Activated CD8-positive, alpha-beta memory T cell treated with anti-CD3 and anti-CD28 coated beads, Interleukin-2, amount 50 U/mL, for 4 hours (primary cell): ENCODE data around the gene BANP.
"Not testable (repeated sequence)": the region's sequence is repeated elsewhere in the genome, so short reads cannot be mapped to it uniquely, and the experiment has no call there.

Source experiments
- DNase-seq: peaks from one replicate; pipeline ENCODE4 v3.0.0-alpha.2; 2020

The BANP gene

DNA sequence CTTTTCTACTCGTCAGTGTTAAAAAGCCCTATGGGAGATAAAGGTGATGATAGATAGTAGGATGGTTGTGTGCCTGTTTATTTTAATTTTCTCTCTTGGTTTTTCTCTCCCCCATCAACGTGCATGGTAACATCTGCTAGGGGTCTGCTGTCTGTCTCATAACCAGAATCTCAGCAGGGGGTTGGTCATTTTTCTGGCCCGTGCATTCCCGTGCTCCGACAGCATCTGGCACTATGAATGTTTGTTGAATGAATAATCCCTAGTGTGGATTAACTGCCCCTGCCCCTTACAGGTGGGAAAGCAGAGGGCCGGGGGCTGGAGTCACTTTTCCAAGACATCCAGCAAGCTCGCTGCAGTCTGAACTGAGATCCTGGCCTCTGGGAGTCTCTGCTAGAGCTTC lies 21.2 kb upstream of the BANP start:
- no peak for DNase-seq

DNA sequence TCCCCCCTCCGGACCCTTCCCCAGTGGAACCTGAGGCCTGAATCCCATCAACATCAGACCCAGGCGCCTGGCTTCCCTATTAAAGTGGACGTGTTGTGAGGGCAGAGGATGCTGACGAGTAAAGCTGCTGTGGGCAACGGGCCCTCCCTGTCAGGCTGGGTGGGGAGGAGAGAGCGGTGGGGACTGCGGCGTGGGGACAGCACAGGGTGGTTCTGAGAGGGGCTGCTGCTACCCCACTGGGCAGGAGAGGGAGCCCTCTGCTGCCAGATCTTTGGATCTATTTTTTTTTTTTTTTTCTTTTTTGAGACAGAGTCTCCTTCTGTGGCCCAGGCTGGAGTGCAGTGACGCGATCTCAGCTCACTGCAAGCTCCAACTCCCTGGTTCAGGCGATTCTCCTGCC lies 20.8 kb upstream of the BANP start:
- no peak for DNase-seq

DNA sequence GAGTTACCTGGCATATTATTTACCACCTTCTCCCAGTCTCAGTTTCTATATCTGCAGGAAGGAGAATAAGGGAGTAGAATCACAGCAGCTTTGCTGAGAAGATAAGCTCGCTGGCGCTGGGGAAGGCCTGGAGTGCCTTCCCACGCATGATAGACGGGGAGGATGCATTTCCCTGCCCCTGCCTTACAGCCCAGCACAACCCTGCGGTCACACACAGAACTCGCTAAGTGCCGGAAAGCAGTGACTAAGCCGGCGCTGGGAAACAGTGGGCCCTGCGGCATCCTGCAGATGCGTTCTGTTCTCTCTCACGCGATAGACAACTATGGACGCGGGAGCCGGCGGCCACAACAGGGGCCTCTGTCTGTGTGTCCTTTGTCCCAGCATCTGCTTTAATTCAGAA lies 19.7 kb upstream of the BANP start:
- DNase-seq: no peak

DNA sequence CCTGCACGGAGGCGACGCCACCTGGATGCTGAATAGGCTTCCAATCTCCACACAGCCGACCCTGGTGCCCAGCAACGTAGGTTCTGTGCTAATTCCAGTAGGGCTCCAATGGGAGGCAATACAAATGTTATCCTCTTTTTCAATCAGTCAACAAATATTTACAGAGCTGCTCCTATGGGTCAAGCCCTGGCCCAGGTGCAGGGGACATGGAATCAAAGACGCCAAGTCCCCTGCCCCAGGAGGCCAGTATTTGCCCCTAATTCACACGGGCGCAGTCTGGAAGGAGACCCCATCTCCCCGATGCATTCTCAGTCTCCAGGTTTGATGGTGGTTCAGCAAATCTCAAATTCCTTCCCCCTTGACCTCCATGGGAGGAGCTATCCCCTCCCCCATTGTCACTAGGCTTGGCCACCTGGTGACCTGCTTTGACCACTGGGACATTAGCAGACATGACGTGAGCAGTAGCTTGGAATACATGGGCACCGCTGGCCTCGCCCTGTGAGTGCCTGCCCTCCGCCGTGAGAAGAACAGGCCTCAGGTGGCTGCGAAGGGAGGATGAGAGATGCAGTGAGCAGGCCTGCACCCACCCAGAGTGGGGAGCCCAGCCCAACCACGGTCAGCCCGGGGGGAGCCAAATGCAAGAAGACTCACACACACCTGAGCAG lies 18.6 kb upstream of the BANP start:
- DNase-seq: not testable (repeated sequence)

DNA sequence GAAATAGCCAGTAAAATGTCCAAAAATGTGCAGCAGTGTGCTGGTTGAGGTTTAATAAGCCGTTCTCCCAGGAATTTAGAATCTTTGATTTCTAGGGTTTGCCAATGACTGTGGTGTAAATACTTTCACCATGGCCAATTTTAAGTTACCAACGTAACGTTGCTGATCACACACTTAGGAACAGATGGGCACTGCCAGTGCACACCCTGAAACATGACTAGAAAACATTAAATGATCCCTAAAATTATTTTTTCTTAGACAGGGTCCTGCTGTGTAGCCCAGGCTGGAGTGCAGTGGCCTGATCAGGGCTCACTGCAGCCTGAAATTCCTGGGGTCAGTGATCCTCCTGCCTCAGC lies 18.1 kb upstream of the BANP start:
- no peak for DNase-seq

DNA sequence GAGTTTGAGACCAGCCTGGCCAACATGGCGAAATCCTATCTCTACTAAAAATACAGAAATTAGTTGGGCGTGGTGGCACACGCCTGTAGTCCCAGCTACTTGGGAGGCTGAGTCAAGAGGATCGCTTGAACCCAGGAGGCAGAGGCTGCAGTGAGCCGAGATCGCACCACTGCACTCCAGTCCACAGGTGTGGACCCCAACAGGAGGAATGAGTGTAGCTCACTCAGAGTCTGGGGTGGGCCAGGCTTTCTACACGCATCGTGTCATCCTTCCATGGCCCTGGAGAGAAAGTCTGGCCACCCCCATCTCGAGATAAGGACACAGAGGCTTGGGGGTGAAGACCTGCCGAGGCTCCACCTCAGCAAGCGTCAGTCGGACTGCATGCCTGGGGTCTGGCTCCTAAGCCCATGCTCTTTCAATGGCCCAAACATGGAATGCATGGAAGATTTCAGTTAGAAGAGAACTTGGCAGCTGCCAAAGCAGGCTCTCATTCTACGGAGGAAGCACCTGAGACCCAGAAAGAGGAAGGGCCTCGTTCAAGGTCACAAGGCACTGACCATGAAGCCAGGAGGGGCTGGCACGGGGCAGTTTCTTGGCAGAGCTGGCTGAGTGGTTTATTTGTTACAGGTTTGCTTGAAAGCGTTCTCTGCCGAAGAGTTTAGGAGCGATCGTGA lies 16.3 kb upstream of the BANP start:
- not testable (repeated sequence) for DNase-seq

DNA sequence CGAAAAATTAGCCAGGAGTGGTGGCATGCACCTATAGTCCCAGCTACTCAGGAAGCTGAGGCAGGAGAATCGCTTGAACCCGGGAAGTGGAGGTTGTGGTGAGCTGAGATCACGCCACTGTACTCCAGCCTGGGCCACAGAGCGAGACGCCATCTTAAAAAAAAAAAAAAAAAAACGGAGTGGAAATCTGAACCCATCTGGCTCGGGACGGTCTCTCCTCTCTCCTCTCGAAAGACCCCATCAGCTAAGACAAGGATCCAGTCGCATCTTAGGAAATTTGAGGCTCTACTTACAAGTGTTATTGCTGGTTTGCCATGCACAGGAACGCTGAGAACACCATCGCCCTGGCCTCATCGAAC lies 15.2 kb upstream of the BANP start:
- DNase-seq: not testable (repeated sequence)

DNA sequence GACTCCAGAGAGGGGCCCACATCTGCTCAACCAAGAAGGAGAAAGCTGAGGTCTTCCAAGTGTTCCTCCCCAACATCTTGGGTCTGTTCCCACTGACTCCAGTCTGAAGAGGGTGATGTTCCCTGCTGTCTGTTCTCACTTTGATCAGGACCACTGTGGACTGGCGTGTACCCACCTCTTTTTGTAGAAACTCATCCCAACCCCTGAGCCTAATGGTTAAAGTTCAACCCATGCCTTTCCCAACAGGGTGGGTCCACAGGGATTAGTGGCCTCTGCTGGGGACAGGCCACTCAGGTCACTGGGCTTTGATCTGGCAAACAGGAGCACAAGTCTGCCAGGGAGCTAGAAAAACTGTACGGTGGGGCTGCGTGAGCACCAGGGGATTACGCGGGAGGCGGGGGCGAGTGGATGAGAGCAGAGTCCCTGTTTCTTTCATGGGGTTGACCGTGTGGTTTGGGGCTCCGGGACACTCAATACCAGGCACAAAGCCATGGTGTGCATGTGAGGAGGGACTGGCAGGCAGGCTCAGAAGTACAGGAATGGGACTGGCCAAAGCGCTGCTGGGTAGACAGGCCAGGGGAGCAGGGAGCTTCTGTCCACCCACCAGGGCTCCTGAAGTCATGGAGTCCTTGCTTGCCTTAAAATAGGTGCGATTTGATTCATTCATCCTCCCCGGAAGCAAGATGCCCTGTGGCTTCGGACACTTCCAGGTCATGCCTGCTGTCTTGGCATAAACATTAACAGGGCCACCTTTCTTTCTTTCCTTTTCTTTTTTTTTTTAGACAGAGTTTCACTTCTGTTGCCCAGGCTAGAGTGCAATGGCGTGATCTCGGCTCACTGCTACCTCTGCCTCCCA lies 14.6 kb upstream of the BANP start, which contains the start of gene CA5A:
CA5A (minus strand) TSS at position 155 of the 856 bp plus-strand sequence; CDS start at position 76, 79 bp downstream.
- no peak for DNase-seq

DNA sequence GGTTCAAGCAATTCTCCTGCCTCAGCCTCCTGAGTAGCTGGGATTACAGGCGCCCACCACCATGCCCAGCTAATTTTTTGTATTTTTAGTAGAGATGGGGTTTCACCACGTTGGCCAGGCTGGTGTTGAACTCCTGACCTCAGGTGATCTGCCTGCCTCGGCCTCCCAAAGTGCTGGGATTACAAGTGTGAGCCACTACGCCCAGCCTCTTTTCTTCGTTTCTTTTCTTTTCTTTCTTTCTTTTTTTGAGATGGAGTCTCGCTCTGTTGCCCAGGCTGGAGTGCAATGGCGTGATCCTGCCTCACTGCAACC lies 14.0 kb upstream of the BANP start:
- DNase-seq: not testable (repeated sequence)

DNA sequence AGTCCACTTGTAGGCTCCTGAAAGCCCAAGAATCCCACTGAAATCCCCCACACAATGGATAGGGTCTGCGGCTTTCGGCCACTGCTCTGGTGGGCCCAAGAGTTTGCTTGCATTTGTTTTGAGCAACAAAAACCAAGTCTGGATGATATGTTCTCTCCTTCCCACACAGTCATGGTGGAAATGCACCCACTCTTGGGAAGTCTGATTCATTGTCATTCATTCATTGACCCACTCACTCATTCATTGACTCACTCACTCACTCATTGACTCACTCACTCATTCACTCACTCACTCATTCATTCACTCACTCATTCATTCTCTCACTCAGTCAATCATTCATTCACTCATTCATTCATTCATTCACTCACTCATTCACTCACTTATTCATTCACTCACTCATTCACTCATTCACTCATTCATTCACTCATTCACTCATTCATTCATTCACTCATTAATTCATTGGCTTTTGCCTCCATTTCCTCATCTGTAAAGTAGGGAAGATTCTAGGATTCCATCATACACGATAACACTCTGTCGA lies 12.8 kb upstream of the BANP start:
- DNase-seq: no peak

DNA sequence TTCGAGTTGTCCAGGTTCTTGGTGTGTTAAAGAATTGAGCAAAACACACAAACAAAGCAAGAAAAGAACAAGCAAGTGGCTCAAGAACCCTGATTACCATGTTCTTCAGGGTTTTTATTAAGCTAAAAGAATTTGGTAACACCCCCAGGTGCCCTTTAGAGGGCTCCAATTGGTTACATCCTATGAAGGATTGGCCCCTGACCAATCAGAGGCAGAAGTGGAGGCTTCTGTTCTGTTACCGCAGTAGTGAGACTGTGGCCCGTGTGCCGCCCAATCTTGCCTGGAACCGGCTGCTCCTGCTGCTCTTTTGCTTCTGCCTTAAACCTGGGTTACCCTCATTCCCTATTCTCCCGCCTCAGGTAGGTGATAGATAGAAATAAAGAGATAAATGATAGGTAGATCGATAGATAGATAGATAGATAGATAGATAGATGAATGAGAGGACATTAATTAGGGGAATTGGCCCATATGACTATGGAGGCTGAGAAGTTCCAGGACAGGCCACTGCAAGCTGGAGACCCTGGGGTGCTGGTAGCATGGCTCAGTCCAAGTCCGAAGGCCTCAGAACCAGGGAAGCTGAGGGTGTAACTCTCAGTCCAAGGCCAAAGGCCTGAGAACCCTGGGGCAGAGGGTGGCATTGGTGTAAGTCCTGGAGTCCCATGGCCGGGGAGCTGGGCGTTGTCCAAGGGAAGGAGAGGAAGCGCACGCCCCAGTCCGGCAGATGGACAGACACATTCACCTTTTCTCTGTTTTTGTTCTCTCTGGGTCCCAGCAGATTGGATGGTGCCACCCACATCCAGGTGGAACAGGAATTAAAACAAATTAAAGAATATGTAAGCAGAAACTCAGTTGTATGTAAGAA lies 11.4 kb upstream of the BANP start:
- DNase-seq: no peak

DNA sequence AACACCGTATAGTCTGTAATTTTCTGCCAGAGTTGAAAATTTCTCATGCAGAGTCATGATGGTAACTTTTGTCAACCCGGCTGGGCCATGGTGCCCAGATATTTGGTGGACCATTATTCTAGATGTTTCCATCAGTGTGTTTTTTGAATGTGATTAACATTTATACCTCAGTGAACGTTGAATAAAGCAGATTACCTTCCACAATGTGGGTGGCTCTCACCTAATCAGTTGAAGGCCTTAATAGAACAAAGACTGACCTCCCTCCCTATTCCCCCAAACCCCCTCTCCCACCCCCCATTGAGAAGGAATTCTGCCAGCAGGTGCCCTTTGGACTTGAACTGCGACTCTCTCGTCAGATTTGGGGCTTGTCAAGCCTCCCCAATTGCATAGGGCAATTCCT lies 8.6 kb upstream of the BANP start:
- no peak for DNase-seq

DNA sequence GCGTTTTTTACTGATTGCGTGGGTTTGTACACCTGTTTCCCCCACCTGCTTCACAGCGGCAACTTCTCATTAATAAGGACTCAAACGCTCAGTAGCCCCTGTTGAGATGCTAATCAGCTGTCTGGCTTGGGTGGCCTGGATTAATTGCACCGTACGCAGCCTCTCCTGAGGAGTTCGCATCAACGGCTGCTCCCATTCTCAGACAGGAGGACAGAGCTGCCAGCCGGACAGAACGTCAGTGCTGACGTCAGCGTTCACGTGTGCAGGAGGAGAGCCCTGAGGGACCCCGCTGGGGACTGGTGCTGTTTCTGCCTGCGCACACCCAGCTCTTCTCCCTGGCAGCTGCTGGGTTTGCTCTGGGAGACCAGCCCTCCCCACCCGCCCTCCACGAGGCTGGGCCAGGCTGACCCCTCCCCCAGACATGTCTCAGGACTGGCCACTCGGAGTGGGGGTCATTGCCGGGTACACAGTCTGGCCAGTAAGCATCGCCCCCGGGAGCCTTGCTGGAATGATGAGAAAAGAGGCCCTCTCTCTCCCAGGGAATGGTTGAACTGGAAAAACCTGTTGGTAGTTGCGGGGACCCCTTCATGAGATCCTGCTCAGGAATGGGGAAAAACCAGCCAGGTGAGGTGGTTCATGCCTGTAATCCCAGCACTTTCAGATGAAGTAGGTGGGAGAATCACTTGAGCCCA lies 5.7 kb upstream of the BANP start:
- no peak for DNase-seq

DNA sequence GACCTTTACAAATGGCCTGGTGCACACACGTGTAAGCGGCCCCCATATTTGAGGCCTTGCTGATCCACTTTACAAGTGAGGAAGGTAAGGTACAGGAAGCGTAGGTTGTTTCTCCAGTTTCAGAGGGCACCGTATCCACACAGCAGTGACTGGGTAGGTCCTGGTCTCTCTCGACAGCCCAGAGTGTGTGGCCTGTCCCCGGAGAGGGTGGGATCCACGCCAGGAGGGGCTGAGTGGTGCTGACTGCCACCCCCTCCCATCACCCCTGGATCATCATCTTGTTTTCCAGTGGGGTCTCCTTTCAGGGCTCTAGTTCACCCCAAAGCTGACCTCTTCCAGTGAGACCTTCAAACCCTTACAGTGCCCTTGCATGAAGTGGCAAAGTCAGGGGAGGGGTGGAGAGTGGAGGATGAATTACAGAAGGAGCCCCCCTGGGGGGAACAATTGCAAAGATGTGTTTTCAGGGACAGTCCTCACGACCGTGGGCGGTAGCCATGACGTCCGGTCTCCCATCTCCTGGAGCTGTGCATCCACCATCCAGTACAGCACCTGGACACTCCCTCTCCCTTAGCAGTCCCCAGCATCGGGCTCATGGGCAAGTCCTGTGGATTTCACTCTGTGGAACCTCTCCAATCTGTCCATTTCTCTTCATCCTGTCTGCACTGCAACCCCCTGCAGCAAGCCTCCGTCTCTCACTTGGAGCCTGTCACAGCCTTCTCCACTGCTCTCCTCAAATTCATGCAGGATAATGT lies 4.5 kb upstream of the BANP start:
- DNase-seq: no peak

DNA sequence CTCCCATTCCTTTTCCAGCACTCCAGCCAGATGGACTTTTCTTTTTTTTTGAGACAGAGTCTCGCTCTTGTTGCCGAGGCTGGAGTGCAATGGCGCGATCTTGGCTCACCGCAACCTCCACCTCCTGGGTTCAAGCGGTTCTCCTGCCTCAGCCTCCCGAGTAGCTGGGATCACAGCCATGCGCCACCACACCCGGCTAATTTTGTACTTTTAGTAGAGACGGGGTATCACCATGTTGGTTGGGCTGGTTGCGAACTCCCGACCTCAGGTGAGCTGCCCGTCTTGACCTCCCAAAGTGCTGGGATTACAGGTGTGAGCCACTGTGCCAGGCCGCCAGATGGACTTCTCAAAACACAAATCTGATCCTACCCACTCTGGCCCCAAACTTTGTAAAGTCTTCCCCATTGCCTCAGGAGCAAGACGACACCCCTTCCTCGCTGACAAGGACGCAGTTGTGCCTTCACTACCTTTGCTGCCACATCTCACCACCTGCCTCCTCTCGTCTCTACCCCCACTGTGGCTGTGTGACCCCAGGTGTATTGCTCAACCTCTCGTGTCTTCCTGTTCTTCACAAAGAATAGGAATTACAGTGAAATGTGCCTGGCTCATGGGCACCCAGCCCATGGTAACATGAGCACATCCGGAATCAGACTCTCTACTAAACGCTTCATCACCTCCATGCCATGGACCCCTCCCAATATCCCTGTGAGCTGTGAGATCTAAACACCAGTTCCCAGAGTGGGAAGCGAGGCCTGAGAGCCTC lies 3.7 kb upstream of the BANP start:
- no peak for DNase-seq

DNA sequence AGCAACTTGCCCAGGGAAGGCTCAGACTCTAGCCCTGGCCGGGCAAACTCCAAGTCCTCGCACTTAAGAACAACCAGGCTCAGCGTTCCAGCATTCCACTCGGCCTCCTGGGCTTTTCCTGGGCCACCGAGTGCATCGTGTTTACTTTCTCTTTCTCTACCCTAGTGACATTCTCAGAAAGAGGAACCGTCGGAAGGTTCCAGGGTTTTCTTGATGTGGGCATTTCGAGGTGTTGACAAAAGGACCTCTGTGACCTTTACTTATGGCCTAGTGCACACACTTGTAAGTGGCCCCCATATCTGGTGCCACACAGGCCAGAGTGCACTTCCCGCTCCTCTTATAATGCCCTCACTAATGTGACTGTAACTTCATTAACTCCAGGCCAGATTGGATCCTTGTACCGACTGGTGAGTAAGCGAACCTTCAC lies 3.1 kb upstream of the BANP start:
- DNase-seq: no peak

DNA sequence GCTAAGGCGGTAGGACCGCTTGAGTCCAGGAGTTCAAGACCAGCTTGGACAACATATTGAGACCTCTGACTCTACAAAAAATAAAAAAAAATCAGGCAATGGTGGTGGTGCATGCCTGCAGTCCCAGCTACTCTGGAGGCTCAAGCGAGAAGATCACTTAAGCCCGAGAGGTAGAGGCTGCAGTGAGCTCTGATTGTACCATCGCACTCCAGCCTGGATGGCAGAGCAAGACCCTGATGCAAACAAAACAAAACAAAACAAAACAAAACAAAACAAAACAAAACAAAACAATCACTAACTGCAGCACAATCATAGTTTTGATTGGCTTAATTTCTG lies 2.5 kb upstream of the BANP start:
- DNase-seq: no peak

DNA sequence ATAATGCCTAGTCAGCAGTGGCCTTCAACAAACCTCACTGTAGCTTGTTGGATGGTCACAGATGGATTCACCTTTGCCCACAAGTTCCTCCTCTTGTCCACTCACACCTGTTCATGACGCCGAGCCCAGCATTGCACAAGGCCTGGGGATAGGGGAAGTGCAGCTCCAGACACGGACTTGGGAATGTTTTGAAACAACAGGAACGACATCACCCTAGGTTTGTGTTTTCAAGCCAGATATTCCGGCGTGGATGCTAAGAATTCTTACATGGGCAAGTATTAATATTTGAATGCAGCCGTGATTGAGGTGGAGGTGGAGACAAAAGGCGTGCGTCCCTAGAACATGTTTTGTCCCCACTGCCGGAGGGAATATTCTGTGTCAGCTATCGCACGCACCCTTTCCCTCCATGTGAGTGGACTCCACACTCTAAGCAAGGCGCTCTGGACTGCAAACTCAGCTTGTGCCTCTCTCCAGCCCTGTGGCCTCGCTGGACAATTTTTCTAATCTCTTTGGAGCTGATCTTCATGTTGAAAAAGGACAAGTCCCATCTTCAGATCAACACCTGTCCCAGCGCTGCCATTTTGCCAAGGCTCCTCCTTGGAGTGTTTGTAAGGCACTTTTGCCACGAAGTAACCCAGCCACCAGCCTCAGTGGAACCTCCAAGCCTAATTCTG lies 2.0 kb upstream of the BANP start:
- DNase-seq: no peak

DNA sequence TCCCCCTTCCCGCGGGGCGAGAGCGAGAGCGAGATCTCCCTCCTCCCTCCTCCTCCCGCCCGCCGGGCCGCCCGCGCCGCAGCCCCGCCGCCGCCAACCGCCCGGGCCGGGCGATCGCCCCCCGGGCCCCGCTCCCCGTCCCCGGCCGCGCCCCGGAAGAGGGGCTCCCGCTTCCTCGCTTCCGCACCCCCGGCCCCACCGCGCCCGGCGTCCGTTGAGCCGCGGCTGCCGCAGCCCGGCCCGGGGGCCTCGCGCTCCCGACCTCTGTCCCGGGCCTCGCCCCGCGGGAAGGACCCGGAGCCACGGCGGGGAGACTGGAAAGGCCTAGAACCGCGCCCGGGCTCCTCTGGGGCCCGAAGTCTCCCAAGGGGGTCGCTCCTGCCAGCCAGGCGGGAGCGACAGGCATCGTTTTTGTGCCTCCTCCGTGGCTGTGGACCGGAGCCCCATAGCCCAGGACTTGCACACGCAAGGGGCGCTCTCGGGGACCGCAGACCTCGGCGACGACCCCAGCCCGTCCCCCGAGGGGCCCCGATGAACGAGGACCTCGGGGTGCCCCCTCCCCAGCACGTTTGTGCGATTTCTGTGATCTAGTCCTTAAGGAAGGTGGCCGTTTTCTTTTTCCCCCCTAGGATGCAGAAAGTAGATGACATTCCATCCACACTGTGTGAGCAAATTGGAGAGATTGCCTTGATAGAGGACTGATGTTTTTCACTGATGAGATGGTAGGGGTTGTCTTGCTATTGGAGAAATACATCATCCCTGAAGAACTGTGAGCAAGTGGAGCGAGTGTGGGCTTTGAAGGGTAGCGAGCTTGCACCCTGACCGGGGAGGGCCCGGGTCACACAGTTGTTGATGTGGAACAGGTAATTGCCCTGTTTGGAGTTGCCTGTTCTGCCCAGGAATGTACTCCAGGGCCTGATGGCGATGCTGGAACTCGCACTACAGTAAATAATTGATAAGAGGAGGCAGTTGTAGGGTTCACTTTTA lies 611 bp downstream of the BANP start:
- peak; percentile 47 for DNase-seq
